ENCODE data around the gene NF2.

Gene NF2

DNA sequence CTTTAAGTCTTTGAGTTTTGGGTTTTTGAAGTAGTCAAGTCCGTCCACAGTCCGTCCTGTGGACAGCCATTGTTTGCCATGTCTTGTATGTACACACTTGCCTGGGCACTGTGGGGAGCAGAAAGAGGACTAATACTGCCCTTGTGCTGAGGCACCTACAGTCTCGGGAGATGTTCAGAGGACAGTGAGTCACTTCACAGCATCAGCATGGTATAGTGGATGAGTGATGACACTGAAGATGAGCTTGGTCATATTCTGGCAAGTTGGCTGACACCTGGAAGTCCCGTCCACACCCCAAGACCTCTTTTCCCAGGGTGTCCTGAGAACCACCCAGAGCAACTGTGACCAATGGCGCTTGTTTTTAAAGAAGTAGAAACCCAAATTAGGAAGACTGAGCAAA is 29.2 kb downstream of the NF2 start:
- Histone ChIP-seq H3K9me3 (ENCODE audit: control insufficient read depth, insufficient read depth, low read length) (no peaks in the 10 kb centered on the region), H3K27ac (ENCODE audit: low read depth, low read length) (no peak overlapping the region), H3K9ac (ENCODE audit: low read depth, low read length) (no peak overlapping the region), H3K4me3 (ENCODE audit: low read depth, low read length) (no peak overlapping the region), H3K36me3 (ENCODE audit: control insufficient read depth, insufficient read depth, low read length) (peaks cover 5% of the 10 kb centered on the region; the same call in 1 of the 2 replicates), H3K27me3 (ENCODE audit: control insufficient read depth, insufficient read depth, low read length) (no peaks in the 10 kb centered on the region), H3K4me1 (ENCODE audit: control insufficient read depth, insufficient read depth, low read length) (peaks cover 6% of the 10 kb centered on the region)

GRCh38 chr22:29633514-29634312 is 30.3 kb downstream of the NF2 start:
- Histone ChIP-seq H3K4me1 (ENCODE audit: control insufficient read depth, insufficient read depth, low read length) (no peaks in the 10 kb centered on the region), H3K27ac (ENCODE audit: low read depth, low read length) (no peak overlapping the region), H3K36me3 (ENCODE audit: control insufficient read depth, insufficient read depth, low read length) (peaks cover 9% of the 10 kb centered on the region; the same call in 1 of the 2 replicates)

GRCh38 chr22:29634847-29635246 is 31.4 kb downstream of the NF2 start:
- Histone ChIP-seq H3K9me3 (ENCODE audit: control insufficient read depth, insufficient read depth, low read length) (no peaks in the 10 kb centered on the region), H3K27me3 (ENCODE audit: control insufficient read depth, insufficient read depth, low read length) (no peaks in the 10 kb centered on the region), H3K27ac (ENCODE audit: low read depth, low read length) (no peak overlapping the region), H3K4me1 (ENCODE audit: control insufficient read depth, insufficient read depth, low read length) (no peaks in the 10 kb centered on the region), H3K4me3 (ENCODE audit: low read depth, low read length) (no peak overlapping the region), H3K36me3 (ENCODE audit: control insufficient read depth, insufficient read depth, low read length) (peaks cover 16% of the 10 kb centered on the region), H3K9ac (ENCODE audit: low read depth, low read length) (no peak overlapping the region)

More at GRCh38 chr22:29633514-29634312, 30.3 kb downstream of the NF2 start:
- H3K9me3 ChIP-seq (ENCODE audit: control insufficient read depth, insufficient read depth, low read length) = no peaks in the 10 kb centered on the region
- H3K4me3 ChIP-seq (ENCODE audit: low read depth, low read length) = no peak overlapping the region
- no peaks in the 10 kb centered on the region for H3K27me3 ChIP-seq (ENCODE audit: control insufficient read depth, insufficient read depth, low read length)
- no peak overlapping the region for H3K9ac ChIP-seq (ENCODE audit: low read depth, low read length)

DNA sequence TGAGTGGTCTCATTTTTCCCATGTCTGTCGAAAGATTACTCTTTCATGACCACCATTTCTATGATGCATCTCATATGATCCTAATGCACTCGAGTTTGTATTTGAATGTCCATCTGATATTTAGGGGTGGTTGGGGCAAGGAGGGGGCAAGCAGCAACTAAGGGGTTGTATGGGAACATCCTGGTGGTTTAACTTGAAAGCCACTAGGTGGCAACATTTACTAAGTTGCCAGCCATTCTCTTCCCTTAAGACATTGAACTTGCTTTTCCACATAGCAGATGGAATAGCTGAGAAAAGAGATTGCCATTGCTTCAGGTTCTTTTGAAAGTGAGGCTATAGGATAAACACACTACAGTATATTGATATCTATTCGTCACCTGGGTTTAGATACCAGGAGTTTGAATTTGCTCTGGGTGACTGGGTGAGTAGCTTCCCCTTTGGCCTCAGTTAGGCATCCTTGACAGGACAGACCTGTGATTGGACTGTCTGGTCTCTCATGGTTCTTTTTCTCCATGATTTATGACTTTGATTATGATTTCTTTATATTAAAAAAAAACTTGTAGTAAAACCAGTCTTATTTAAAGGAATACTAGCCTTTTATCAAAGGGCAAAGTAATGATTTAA is 32.4 kb downstream of the NF2 start:
- no peak overlapping the region for H3K9ac ChIP-seq (ENCODE audit: low read depth, low read length)
- H3K4me1 ChIP-seq (ENCODE audit: control insufficient read depth, insufficient read depth, low read length) = no peaks in the 10 kb centered on the region
- no peak overlapping the region for H3K4me3 ChIP-seq (ENCODE audit: low read depth, low read length)
- H3K36me3 ChIP-seq (ENCODE audit: control insufficient read depth, insufficient read depth, low read length) = peaks cover 16% of the 10 kb centered on the region
- H3K27me3 ChIP-seq (ENCODE audit: control insufficient read depth, insufficient read depth, low read length) = no peaks in the 10 kb centered on the region
- no peaks in the 10 kb centered on the region for H3K9me3 ChIP-seq (ENCODE audit: control insufficient read depth, insufficient read depth, low read length)
- no peak overlapping the region for H3K27ac ChIP-seq (ENCODE audit: low read depth, low read length)

DNA sequence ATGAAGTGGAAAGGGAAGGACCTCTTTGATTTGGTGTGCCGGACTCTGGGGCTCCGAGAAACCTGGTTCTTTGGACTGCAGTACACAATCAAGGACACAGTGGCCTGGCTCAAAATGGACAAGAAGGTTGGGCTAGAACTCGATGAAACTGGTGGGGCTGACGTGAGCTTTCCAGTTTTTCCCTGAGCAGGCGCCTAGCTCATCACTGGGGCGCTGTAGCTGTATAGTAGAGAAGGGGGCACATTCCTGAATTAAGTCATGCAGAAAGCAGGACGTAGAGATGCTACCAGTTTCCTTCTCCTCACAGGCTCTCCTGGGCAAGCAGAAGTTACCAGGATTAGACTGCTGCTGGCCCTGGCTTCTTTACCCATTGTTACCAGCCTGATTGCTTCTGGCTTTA is 33.3 kb downstream of the NF2 start:
- Histone ChIP-seq H3K4me1 (ENCODE audit: control insufficient read depth, insufficient read depth, low read length) (no peaks in the 10 kb centered on the region), H3K9ac (ENCODE audit: low read depth, low read length) (no peak overlapping the region)

DNA sequence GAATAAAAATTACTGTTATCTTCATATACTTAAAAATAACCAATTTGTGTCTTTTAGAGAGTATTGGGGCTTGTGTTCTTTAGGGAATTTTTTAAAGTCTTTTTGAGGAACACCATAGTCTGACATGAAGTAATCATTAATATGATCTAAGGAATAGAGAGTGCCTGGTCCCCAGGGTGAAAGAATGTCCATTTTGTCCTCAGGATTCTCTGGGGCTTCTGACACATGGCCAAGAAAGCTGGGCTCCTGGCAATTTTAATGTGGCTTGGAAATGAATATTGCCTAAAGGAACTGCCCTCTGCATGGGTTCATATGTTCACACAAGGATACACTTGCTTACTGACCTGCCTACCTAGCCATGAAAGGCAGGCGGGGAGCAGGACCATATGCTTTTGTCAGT is 33.7 kb downstream of the NF2 start:
- Histone ChIP-seq H3K27me3 (ENCODE audit: control insufficient read depth, insufficient read depth, low read length) (no peaks in the 10 kb centered on the region), H3K27ac (ENCODE audit: low read depth, low read length) (no peak overlapping the region), H3K4me3 (ENCODE audit: low read depth, low read length) (no peak overlapping the region), H3K36me3 (ENCODE audit: control insufficient read depth, insufficient read depth, low read length) (peaks cover 23% of the 10 kb centered on the region), H3K9me3 (ENCODE audit: control insufficient read depth, insufficient read depth, low read length) (no peaks in the 10 kb centered on the region), H3K9ac (ENCODE audit: low read depth, low read length) (no peak overlapping the region), H3K4me1 (ENCODE audit: control insufficient read depth, insufficient read depth, low read length) (no peaks in the 10 kb centered on the region)

More for the DNA sequence above, 33.3 kb downstream of the NF2 start:
- Histone ChIP-seq H3K9me3 (ENCODE audit: control insufficient read depth, insufficient read depth, low read length) (no peaks in the 10 kb centered on the region), H3K27ac (ENCODE audit: low read depth, low read length) (no peak overlapping the region), H3K4me3 (ENCODE audit: low read depth, low read length) (no peak overlapping the region), H3K27me3 (ENCODE audit: control insufficient read depth, insufficient read depth, low read length) (no peaks in the 10 kb centered on the region), H3K36me3 (ENCODE audit: control insufficient read depth, insufficient read depth, low read length) (peaks cover 19% of the 10 kb centered on the region)

DNA sequence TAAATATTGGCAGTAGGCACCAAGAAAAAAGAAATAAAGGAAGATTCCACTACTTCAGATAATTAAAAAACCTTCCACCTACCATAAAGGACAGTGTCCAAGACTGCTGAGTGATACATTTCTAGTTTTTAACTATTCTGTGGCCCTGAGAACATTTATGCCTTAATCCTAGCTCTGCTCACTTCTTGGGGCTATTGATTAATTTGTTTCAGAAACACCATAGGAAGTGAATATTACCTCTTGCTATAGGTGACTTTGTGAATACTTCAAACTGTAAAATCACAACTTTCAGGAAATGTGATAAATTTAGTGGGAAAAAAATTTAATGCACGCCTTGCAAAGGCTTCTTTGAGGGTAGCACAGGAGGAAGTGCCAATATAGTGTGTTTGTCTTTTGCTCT is 35.2 kb downstream of the NF2 start:
- Histone ChIP-seq H3K4me1 (ENCODE audit: control insufficient read depth, insufficient read depth, low read length) (no peaks in the 10 kb centered on the region), H3K9ac (ENCODE audit: low read depth, low read length) (no peak overlapping the region), H3K36me3 (ENCODE audit: control insufficient read depth, insufficient read depth, low read length) (peaks cover 32% of the 10 kb centered on the region), H3K27me3 (ENCODE audit: control insufficient read depth, insufficient read depth, low read length) (no peaks in the 10 kb centered on the region), H3K9me3 (ENCODE audit: control insufficient read depth, insufficient read depth, low read length) (no peaks in the 10 kb centered on the region), H3K4me3 (ENCODE audit: low read depth, low read length) (no peak overlapping the region), H3K27ac (ENCODE audit: low read depth, low read length) (no peak overlapping the region)

GRCh38 chr22:29639096-29639495 is 35.7 kb downstream of the NF2 start:
- Histone ChIP-seq H3K4me3 (ENCODE audit: low read depth, low read length) (no peak overlapping the region), H3K36me3 (ENCODE audit: control insufficient read depth, insufficient read depth, low read length) (peaks cover 32% of the 10 kb centered on the region)

DNA sequence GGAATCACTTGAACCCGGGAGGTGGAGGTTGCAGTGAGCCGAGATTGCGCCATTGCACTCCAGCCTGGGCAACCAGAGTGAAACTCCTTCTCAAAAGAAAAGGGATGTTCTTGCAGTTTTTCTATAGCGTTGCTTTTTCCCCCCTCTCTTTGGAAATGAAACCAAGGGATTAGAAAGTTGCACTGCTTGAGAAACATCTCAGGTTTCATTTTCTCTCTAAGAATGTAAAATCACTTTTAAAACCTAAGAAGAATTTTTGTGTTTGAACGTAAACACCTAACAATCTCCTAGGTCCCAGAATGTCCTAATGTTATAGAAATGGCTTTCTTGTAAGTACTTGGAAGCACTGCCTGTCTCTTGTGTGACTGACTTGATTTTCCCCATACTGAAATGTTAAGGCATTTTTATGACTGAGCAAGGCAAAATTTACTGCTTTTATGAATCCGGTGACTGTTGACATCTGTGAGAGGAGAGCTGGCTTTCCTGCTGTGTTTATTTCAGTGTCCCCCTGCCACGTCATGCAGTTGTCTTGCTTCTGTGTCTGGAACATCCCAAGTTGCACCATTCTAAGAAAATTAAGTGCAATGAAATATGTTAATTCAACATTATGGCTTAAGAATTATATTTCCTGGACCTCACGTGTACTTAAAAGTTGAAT is 37.7 kb downstream of the NF2 start:
- no peaks in the 10 kb centered on the region for H3K9me3 ChIP-seq (ENCODE audit: control insufficient read depth, insufficient read depth, low read length)
- H3K27me3 ChIP-seq (ENCODE audit: control insufficient read depth, insufficient read depth, low read length) = no peaks in the 10 kb centered on the region
- H3K9ac ChIP-seq (ENCODE audit: low read depth, low read length) = no peak overlapping the region
- peaks cover 45% of the 10 kb centered on the region for H3K36me3 ChIP-seq (ENCODE audit: control insufficient read depth, insufficient read depth, low read length)
- H3K4me3 ChIP-seq (ENCODE audit: low read depth, low read length) = no peak overlapping the region
- H3K4me1 ChIP-seq (ENCODE audit: control insufficient read depth, insufficient read depth, low read length) = no peaks in the 10 kb centered on the region
- H3K27ac ChIP-seq (ENCODE audit: low read depth, low read length) = no peak overlapping the region

More at GRCh38 chr22:29639096-29639495, 35.7 kb downstream of the NF2 start:
- H3K4me1 ChIP-seq (ENCODE audit: control insufficient read depth, insufficient read depth, low read length) = no peaks in the 10 kb centered on the region
- H3K27ac ChIP-seq (ENCODE audit: low read depth, low read length) = no peak overlapping the region
- H3K27me3 ChIP-seq (ENCODE audit: control insufficient read depth, insufficient read depth, low read length) = no peaks in the 10 kb centered on the region
- no peak overlapping the region for H3K9ac ChIP-seq (ENCODE audit: low read depth, low read length)
- H3K9me3 ChIP-seq (ENCODE audit: control insufficient read depth, insufficient read depth, low read length) = no peaks in the 10 kb centered on the region

DNA sequence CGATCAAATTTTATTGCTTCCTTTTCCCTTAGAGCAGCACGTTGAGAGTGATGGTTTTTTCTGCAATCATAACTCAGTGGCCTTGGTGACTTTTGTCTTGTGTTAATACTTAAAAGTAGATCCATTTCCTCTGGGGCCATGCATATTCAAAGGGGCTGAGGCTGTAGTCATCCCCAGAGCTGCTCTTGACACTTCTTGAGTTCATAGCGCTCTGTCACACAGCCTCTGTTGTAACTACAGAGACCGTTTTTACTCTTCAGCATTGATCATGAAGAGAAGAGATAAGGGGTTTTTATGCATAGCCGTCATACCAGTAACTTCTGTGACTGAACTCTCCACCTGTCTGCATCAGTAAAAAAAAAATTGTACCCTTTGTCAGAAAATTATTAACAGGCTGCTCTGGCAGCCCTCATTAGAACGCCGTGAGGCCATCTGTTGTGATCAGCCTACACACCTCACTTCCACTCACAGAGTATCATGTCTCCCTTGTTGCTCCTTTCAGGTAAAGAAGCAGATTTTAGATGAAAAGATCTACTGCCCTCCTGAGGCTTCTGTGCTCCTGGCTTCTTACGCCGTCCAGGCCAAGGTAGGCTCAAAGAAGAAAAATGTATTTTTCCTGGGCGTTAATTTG is 38.4 kb downstream of the NF2 start:
- no peaks in the 10 kb centered on the region for H3K9me3 ChIP-seq (ENCODE audit: control insufficient read depth, insufficient read depth, low read length)
- H3K9ac ChIP-seq (ENCODE audit: low read depth, low read length) = no peak overlapping the region
- H3K27me3 ChIP-seq (ENCODE audit: control insufficient read depth, insufficient read depth, low read length) = no peaks in the 10 kb centered on the region
- H3K4me1 ChIP-seq (ENCODE audit: control insufficient read depth, insufficient read depth, low read length) = no peaks in the 10 kb centered on the region
- H3K36me3 ChIP-seq (ENCODE audit: control insufficient read depth, insufficient read depth, low read length) = peaks cover 48% of the 10 kb centered on the region
- no peak overlapping the region for H3K27ac ChIP-seq (ENCODE audit: low read depth, low read length)
- H3K4me3 ChIP-seq (ENCODE audit: low read depth, low read length) = no peak overlapping the region

All from HUES48 (cell line).